Activated T-helper 1 cell treated with anti-CD3 and anti-CD28 coated beads, Interleukin-12 subunit alpha, Interleukin-12 subunit beta, Interleukin-2, Interleukin-4 antibody, amounts not matched to agents 30 ng/mL and 10 ng/mL and 1 ng/mL, durations not matched to agents 14 hours and 24 hours and 36 hours (primary cell): ENCODE results near the gene TNFRSF1A. TPM values are rescaled to one million over a fixed set of nuclear protein-coding genes. Genes with fewer than 3 reads are reported as not detected.

Experiments
- DNase-seq: peaks from one replicate; pipeline ENCODE4 v3.0.0; 2021; ENCODE audit warnings: low spot score
- H3K27ac Mint-ChIP-seq: one replicate; pipeline ENCODE4 v1.8.0; 2021; ENCODE audit warnings: mild to moderate bottlenecking, mixed read lengths
- H3K27me3 Mint-ChIP-seq: one replicate; pipeline ENCODE4 v1.8.0; 2022; ENCODE audit warnings: mild to moderate bottlenecking, moderate library complexity, mixed read lengths; ENCODE audit not compliant: insufficient read depth
- H3K36me3 Mint-ChIP-seq: one replicate; pipeline ENCODE4 v1.8.0; 2021; ENCODE audit warnings: low read depth, mixed read lengths
- H3K4me1 Mint-ChIP-seq: one replicate; pipeline ENCODE4 v1.8.0; 2021; ENCODE audit warnings: low read depth, mixed read lengths
- H3K4me3 Mint-ChIP-seq: one replicate; pipeline ENCODE4 v1.8.0; 2021; ENCODE audit warnings: mild to moderate bottlenecking, moderate library complexity, mixed read lengths
- H3K9me3 Mint-ChIP-seq: one replicate; pipeline ENCODE4 v1.8.0; 2021; ENCODE audit warnings: mixed read lengths
- intact Hi-C: fragments of 100-400 bp; cut with micrococcal nuclease; formaldehyde crosslinking; loops from one replicate; pipeline ENCODE4 v1.15.1; 2024
- total RNA-seq: library from RNA; stranded (reverse); gene quantifications from 2 replicates; pipeline ENCODE4 v1.2.3, GENCODE V29; 2022

TNFRSF1A gene
- total RNA-seq: 51.4 and 55.9 TPM in 2 replicates

- Mint-ChIP-seq H3K27me3 (no peaks in the 10 kb centered on the region), H3K36me3 (peaks cover 3% of the 10 kb centered on the region), H3K4me1 (peaks cover 38% of the 10 kb centered on the region), H3K27ac (peak within 1 kb of the TSS; percentile 89), H3K9me3 (peaks cover under 1% of the 10 kb centered on the region), H3K4me3 (no peak within 1 kb of the TSS)
- DNase-seq: no peak
- intact Hi-C loops: no loop called here
These were observed at the start of gene TNFRSF1A for GRCh38 chr12:6341417-6342139. Gene TNFRSF1A (minus strand): TSS chr12:6342076. CDS start chr12:6341814, 262 bp downstream.

GRCh38 chr12:6391013-6391412 is 49.1 kb upstream of the TNFRSF1A start:
- intact Hi-C loops: no loop called here
- H3K27ac Mint-ChIP-seq: no peak overlapping the region
- H3K36me3 Mint-ChIP-seq: no peaks in the 10 kb centered on the region
- no peaks in the 10 kb centered on the region for H3K9me3 Mint-ChIP-seq
- no peak for DNase-seq
- H3K4me1 Mint-ChIP-seq: no peaks in the 10 kb centered on the region
- peaks cover 20% of the 10 kb centered on the region for H3K27me3 Mint-ChIP-seq
- no peak overlapping the region for H3K4me3 Mint-ChIP-seq

GRCh38 chr12:6390084-6390799 is 48.4 kb upstream of the TNFRSF1A start:
- no peak for DNase-seq
- H3K27me3 Mint-ChIP-seq: peaks cover 15% of the 10 kb centered on the region
- H3K36me3 Mint-ChIP-seq: no peaks in the 10 kb centered on the region
- H3K4me1 Mint-ChIP-seq: no peaks in the 10 kb centered on the region
- H3K9me3 Mint-ChIP-seq: no peaks in the 10 kb centered on the region
- H3K27ac Mint-ChIP-seq: no peak overlapping the region
- H3K4me3 Mint-ChIP-seq: no peak overlapping the region
- intact Hi-C loops: no loop called here

GRCh38 chr12:6387541-6387940 is 45.7 kb upstream of the TNFRSF1A start:
- Mint-ChIP-seq H3K9me3 (no peaks in the 10 kb centered on the region), H3K36me3 (no peaks in the 10 kb centered on the region), H3K4me1 (no peaks in the 10 kb centered on the region), H3K27me3 (peaks cover 27% of the 10 kb centered on the region), H3K27ac (no peak overlapping the region), H3K4me3 (no peak overlapping the region)
- DNase-seq: no peak
- intact Hi-C loops: no loop called here

GRCh38 chr12:6386491-6386890 is 44.6 kb upstream of the TNFRSF1A start:
- Mint-ChIP-seq H3K9me3 (no peaks in the 10 kb centered on the region), H3K27ac (no peak overlapping the region), H3K27me3 (peaks cover 36% of the 10 kb centered on the region), H3K4me1 (no peaks in the 10 kb centered on the region), H3K4me3 (no peak overlapping the region), H3K36me3 (no peaks in the 10 kb centered on the region)
- DNase-seq: no peak
- intact Hi-C loops: no loop called here

GRCh38 chr12:6386038-6386437 is 44.2 kb upstream of the TNFRSF1A start:
- Mint-ChIP-seq H3K4me3 (no peak overlapping the region), H3K4me1 (no peaks in the 10 kb centered on the region), H3K27me3 (peaks cover 40% of the 10 kb centered on the region), H3K9me3 (no peaks in the 10 kb centered on the region), H3K27ac (no peak overlapping the region), H3K36me3 (no peaks in the 10 kb centered on the region)
- intact Hi-C loops: no loop called here
- DNase-seq: no peak

- Mint-ChIP-seq H3K36me3 (no peaks in the 10 kb centered on the region), H3K27ac (no peak overlapping the region), H3K9me3 (no peaks in the 10 kb centered on the region), H3K4me3 (no peak overlapping the region), H3K4me1 (no peaks in the 10 kb centered on the region), H3K27me3 (peaks cover 40% of the 10 kb centered on the region)
- intact Hi-C loops: no loop called here
- DNase-seq: no peak
These were observed 42.9 kb upstream of the TNFRSF1A start for GRCh38 chr12:6384499-6385436.

GRCh38 chr12:6383572-6384498 is 42.0 kb upstream of the TNFRSF1A start, which contains the start of gene LTBR:
Gene LTBR (plus strand): TSS chr12:6384162. CDS start chr12:6384359, 197 bp downstream.
- no peak within 1 kb of the TSS for H3K4me3 Mint-ChIP-seq
- intact Hi-C loops: no loop called here
- no peak within 1 kb of the TSS for H3K27ac Mint-ChIP-seq
- peaks cover 39% of the 10 kb centered on the region for H3K27me3 Mint-ChIP-seq
- DNase-seq: no peak
- H3K36me3 Mint-ChIP-seq: no peaks in the 10 kb centered on the region
- H3K9me3 Mint-ChIP-seq: no peaks in the 10 kb centered on the region
- no peaks in the 10 kb centered on the region for H3K4me1 Mint-ChIP-seq

- no peaks in the 10 kb centered on the region for H3K36me3 Mint-ChIP-seq
- no peak for DNase-seq
- no peak overlapping the region for H3K4me3 Mint-ChIP-seq
- H3K4me1 Mint-ChIP-seq: no peaks in the 10 kb centered on the region
- H3K27ac Mint-ChIP-seq: no peak overlapping the region
- intact Hi-C loops: no loop called here
- peaks cover 34% of the 10 kb centered on the region for H3K27me3 Mint-ChIP-seq
- no peaks in the 10 kb centered on the region for H3K9me3 Mint-ChIP-seq
These were observed 41.1 kb upstream of the TNFRSF1A start for GRCh38 chr12:6382982-6383381.

- no peaks in the 10 kb centered on the region for H3K4me1 Mint-ChIP-seq
- H3K9me3 Mint-ChIP-seq: no peaks in the 10 kb centered on the region
- H3K27ac Mint-ChIP-seq: no peak overlapping the region
These were observed 40.5 kb upstream of the TNFRSF1A start for GRCh38 chr12:6382371-6382770.

GRCh38 chr12:6380141-6381121 is 38.6 kb upstream of the TNFRSF1A start:
- no peak overlapping the region for H3K4me3 Mint-ChIP-seq
- H3K9me3 Mint-ChIP-seq: no peaks in the 10 kb centered on the region

More at GRCh38 chr12:6382371-6382770, 40.5 kb upstream of the TNFRSF1A start:
- H3K36me3 Mint-ChIP-seq: no peaks in the 10 kb centered on the region
- H3K4me3 Mint-ChIP-seq: no peak overlapping the region
- intact Hi-C loops: no loop called here
- no peak for DNase-seq
- peaks cover 30% of the 10 kb centered on the region for H3K27me3 Mint-ChIP-seq

More at GRCh38 chr12:6380141-6381121, 38.6 kb upstream of the TNFRSF1A start:
- Mint-ChIP-seq H3K27ac (no peak overlapping the region), H3K36me3 (no peaks in the 10 kb centered on the region), H3K27me3 (peaks cover 28% of the 10 kb centered on the region), H3K4me1 (peaks cover 9% of the 10 kb centered on the region)
- DNase-seq: no peak
- intact Hi-C loops: no loop called here
